ENCODE measurements around the gene DPYSL4. TPM values are rescaled to one million over a fixed set of nuclear protein-coding genes. Genes with fewer than 3 reads are reported as not detected.

DPYSL4 gene
- total RNA-seq, 1 donor from 2014 or later, result 35.2 TPM

DNA sequence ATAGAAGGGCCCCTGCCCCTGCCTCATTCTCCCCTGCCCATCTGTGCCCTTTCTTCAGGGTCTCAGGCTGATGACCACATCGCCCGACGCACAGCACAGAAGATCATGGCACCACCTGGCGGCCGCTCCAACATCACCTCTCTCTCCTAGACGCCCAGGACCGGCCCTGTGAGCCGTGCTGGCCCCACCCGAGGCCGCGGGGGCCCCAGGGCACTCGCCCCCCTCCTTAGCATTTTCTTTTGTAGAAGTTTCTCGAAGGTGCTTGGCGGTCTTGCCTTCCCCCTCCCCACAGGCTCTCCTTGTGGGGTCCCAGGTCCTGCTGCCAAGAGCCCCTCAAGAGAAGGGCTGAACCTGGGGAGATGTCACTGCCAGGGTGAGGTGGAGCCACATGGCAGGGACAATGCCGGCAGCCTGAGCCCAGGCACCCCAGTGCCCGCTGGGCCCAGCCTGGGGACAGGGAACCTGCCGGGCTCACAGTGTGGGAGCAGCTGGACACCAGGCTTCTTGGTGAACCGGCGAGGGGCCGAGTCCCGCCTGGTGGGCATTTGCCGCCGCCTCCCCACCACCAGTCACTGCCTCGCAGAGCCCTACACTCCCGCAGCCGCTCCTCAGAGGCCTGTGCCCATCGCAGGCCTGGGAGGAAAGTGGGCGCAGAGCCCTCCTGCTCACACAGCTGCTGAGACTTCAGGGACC is 18.2 kb downstream of the DPYSL4 start:
- no peak for DNase-seq (ENCODE audit: low spot score)
- H3K4me1 Mint-ChIP-seq (ENCODE audit: low read depth), result peaks cover 9% of the 10 kb centered on the region
- TF ChIP-seq, protein P1, sequence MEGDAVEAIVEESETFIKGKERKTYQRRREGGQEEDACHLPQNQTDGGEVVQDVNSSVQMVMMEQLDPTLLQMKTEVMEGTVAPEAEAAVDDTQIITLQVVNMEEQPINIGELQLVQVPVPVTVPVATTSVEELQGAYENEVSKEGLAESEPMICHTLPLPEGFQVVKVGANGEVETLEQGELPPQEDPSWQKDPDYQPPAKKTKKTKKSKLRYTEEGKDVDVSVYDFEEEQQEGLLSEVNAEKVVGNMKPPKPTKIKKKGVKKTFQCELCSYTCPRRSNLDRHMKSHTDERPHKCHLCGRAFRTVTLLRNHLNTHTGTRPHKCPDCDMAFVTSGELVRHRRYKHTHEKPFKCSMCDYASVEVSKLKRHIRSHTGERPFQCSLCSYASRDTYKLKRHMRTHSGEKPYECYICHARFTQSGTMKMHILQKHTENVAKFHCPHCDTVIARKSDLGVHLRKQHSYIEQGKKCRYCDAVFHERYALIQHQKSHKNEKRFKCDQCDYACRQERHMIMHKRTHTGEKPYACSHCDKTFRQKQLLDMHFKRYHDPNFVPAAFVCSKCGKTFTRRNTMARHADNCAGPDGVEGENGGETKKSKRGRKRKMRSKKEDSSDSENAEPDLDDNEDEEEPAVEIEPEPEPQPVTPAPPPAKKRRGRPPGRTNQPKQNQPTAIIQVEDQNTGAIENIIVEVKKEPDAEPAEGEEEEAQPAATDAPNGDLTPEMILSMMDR (IDR thresholded peaks at IDR 0.05), result no peak
- H3K9me3 Mint-ChIP-seq (ENCODE audit: low read depth), result no peaks in the 10 kb centered on the region
- no peaks in the 10 kb centered on the region for H3K27me3 Mint-ChIP-seq (ENCODE audit: low read depth)
- H3K36me3 Mint-ChIP-seq (ENCODE audit: low read depth), result no peaks in the 10 kb centered on the region
- H3K27ac Mint-ChIP-seq (ENCODE audit: unreplicated experiment), result no peak overlapping the region
- no peak overlapping the region for H3K4me3 Mint-ChIP-seq (ENCODE audit: unreplicated experiment)

DNA sequence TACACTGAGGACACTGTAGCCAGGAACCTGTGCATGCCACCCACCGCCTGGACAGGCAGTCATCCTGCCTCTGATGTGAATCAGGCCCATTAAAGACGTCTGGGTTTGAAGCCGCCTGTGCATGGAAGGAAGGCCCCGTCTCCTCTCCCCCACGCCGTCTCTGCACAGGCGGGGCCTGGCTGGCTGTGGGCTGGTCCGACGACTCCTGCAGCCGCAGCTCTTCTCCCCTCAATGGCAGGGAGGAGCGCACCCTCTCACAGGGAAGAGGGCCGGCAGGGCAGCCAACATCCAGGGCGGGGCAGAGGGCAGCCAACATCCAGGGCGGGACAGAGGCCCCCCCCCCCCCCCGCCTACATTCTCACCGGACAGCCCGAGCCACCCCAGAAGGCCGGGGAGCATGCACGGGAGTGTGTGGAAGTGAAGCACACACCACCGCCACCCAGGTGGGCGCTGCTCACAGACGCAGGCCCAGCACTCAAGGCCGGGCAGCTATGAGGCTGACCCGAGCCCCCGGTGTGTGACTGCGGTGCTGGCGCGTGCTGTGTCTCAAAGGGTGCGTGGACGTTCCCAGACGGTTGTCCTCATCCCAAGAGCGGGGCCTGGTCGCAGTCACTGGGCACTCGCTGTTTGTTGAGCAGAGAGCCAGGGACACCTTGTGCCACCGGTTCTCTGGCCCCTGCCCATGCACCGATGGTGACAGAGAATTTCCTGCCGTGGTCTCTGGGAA is 19.1 kb downstream of the DPYSL4 start:
- no peak overlapping the region for H3K27ac Mint-ChIP-seq (ENCODE audit: unreplicated experiment)
- no peak for DNase-seq (ENCODE audit: low spot score)
- H3K36me3 Mint-ChIP-seq (ENCODE audit: low read depth), result no peaks in the 10 kb centered on the region
- TF ChIP-seq, protein P1 (IDR thresholded peaks at IDR 0.05), result no peak
- no peak overlapping the region for H3K4me3 Mint-ChIP-seq (ENCODE audit: unreplicated experiment)
- peaks cover 9% of the 10 kb centered on the region for H3K4me1 Mint-ChIP-seq (ENCODE audit: low read depth)
- H3K9me3 Mint-ChIP-seq (ENCODE audit: low read depth), result no peaks in the 10 kb centered on the region
- H3K27me3 Mint-ChIP-seq (ENCODE audit: low read depth), result no peaks in the 10 kb centered on the region

GRCh38 chr10:132206377-132206745 is 19.6 kb downstream of the DPYSL4 start:
- no peaks in the 10 kb centered on the region for H3K36me3 Mint-ChIP-seq (ENCODE audit: low read depth)
- DNase-seq (ENCODE audit: low spot score), result no peak
- no peak overlapping the region for H3K4me3 Mint-ChIP-seq (ENCODE audit: unreplicated experiment)
- TF ChIP-seq, protein P1 (IDR thresholded peaks at IDR 0.05), result no peak
- no peak overlapping the region for H3K27ac Mint-ChIP-seq (ENCODE audit: unreplicated experiment)
- H3K9me3 Mint-ChIP-seq (ENCODE audit: low read depth), result no peaks in the 10 kb centered on the region
- peaks cover 9% of the 10 kb centered on the region for H3K4me1 Mint-ChIP-seq (ENCODE audit: low read depth)
- no peaks in the 10 kb centered on the region for H3K27me3 Mint-ChIP-seq (ENCODE audit: low read depth)

DNA sequence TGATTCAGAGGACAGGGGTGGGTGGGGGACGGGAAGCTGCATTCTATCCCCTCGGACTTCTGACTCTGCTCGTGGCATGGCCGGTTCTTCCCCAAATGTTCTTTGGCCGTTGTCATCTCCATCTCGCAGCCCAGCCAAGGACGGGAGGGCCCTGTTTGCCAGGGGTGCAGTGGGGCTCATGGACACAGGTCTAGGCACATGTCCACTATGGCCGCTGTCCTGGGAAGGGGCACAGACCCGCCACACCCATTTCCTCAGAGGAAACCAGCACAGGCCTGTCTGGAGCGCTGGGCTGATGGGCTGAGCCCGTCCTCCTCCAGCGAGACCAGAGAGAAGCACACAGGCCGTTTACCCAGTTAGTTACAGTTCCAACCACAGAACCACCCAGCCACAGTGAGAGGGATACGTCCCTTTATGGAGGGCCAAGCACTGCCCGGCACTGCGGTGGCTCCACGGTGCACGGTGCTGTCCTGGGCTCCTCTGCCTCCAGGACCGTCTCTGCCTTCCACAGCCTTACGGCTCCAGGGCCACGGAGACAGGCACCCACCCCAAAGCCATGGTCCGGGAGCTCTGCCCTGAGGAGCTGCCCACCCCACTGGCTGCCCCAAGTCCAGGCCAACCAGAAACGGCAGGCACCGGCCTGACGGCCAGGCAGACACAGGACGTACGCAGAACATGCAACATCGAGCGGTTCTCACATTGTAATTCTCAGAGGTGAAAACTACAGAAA is 20.2 kb downstream of the DPYSL4 start:
- no peaks in the 10 kb centered on the region for H3K27me3 Mint-ChIP-seq (ENCODE audit: low read depth)
- peaks cover 9% of the 10 kb centered on the region for H3K4me1 Mint-ChIP-seq (ENCODE audit: low read depth)
- H3K9me3 Mint-ChIP-seq (ENCODE audit: low read depth), result no peaks in the 10 kb centered on the region
- TF ChIP-seq, protein P1 (IDR thresholded peaks at IDR 0.05), result no peak
- H3K27ac Mint-ChIP-seq (ENCODE audit: unreplicated experiment), result no peak overlapping the region
- DNase-seq (ENCODE audit: low spot score), result no peak
- no peak overlapping the region for H3K4me3 Mint-ChIP-seq (ENCODE audit: unreplicated experiment)
- H3K36me3 Mint-ChIP-seq (ENCODE audit: low read depth), result no peaks in the 10 kb centered on the region
